ENCODE measurements around the gene GGT6.

Gene GGT6

DNA sequence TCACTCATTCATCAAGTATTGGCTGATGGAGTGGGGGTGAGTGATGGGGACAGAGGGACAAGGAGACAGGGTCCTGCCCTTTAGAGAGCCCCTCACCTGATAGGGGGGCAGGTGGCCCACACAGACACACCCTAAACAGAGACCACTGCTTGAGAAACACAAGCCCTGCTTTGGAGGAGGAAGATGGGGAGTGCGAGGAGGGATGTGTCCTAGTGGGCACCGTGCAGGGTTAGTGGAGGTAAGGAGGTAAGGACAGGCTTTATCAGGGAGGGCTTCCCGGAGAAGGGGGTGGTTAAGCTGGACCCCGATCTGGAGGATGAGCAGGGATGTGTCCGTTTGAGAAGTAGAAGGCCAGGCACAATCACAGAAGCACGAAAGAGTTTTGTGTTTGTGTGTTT, 15.8 kb upstream of the GGT6 start:
- no peak for DNase-seq (ENCODE audit: low read depth in 2 of 2)

DNA sequence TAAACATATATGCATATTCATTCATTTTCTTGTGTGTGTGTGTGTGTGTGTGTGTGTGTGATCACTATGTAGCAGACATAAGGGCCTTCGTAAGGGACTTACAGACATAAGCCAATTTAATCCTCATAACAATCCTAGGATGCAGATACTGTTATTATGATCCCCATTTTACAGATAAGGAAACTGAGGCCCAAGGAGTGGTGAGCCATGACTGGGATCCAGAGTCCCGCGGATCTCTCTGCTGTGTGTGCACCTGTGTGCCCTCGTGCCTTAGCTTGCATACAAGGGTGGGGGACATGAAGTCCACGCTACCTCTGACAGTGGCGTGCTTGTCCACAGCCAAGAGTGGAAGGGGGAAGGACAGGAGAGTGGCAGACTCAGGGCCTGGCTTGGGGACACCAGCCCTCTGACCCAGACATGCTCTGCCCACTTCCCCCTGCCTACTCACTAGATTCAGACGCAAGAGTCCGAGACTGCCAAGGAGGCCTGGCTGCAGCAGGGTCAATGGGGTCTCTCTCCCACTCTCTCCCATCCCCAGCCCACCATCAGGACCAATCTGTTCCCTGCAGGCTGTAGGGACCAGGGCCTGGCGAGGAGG, 14.2 kb upstream of the GGT6 start:
- DNase-seq (ENCODE audit: low read depth in 2 of 2) = no peak

DNA sequence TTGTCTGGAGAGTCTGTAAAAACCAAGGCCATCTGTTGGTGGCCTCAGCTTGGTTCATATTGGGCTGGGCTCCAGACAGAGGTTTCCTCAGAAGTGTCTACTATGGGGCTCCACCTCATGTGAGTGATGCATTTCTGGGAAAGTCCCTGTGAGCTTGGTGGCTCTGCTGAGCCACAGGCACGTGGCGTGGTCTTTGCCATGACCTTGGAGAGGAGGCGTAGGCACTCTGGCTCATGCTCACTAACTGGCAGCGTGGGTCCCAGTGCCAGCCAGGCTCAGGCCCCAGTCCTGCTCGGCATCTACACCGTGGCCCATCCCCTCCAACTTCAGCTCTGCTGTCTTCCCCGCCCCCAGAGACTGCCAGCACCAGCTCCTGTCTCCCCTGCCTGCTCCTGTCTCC, 13.3 kb upstream of the GGT6 start:
- peak; percentile 62 to 70 for DNase-seq (ENCODE audit: low read depth in 2 of 2)

DNA sequence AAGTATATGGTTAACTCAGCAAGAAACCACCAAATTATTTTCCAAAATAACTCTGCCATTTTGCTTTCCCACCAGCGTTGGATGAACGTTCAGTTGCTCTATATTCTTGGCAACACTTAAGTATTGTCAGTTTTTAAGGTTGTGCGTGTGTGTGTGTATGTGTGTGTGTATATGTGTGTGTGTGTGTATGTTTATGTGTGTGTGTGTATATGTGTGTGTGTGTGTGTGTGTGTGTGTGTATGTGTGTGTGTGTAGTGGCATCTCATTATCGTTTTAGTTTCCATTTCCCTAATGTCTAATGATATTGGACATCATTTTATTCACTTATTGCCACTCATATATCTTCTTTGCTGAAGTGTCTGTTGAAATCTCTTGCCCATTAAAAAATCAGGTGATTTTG, 12.7 kb upstream of the GGT6 start:
- DNase-seq (ENCODE audit: low read depth in 2 of 2) = no peak

DNA sequence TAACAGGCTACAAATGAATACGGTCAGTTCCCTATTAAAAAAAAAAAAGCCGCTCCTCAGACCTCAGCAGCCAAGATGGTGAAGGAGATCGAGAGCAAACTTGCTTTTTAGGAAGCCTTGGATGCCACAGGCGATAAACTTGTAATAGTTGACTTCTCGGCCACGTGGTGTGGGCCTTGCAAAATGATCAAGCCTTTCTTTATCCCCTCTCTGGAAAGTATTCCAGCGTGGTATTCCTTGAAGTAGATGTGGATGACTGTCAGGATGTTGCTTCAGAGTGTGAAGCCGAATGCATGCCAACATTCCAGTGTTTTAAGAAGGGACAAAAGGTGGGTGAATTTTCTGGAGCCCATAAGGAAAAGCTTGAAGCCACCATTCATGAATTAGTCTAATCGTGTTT, 11.8 kb upstream of the GGT6 start:
- no peak for DNase-seq (ENCODE audit: low read depth in 2 of 2)

DNA sequence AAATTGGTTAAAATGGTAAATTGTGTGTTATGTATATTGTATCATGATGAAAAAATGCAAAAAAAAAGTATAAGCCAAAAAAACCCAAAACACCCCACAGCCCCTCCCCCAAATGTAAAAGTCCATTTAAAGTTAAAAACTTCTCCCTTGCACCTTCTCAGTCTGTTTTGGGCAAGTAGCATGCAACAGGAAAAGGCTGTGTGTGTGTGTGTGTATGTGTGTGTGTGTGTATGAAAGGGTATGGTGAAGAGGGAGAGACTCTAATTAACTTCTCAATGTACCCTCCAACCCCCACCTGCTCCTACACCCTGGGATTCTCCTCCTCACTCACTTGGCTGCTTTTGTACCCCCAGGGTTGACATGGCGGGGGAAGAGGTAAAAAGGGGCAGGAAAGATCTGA, 9.2 kb upstream of the GGT6 start:
- no peak for DNase-seq (ENCODE audit: low read depth in 2 of 2)

DNA sequence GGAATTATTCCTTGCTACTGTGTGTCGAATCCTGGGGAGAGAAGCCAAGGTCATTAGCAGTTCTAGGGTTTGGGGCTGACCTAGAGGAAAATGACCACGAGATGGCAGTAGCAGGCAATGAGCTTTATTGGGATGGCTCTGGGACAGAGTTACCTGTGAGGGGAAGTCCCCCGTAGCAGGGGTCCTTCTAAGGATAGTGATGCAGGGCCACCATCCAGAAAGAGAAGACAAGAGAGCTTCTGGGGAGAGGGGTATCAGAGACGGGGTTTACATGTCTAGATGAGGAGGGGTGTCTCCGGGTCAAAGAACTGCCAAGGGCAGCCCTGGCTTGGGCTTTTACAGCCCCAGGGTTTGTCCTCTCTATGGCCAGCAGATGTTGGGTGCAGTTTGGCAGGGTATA, 6.4 kb upstream of the GGT6 start:
- peak in 1 of 2 donors; percentile 28 for DNase-seq (ENCODE audit: low read depth in 2 of 2)

DNA sequence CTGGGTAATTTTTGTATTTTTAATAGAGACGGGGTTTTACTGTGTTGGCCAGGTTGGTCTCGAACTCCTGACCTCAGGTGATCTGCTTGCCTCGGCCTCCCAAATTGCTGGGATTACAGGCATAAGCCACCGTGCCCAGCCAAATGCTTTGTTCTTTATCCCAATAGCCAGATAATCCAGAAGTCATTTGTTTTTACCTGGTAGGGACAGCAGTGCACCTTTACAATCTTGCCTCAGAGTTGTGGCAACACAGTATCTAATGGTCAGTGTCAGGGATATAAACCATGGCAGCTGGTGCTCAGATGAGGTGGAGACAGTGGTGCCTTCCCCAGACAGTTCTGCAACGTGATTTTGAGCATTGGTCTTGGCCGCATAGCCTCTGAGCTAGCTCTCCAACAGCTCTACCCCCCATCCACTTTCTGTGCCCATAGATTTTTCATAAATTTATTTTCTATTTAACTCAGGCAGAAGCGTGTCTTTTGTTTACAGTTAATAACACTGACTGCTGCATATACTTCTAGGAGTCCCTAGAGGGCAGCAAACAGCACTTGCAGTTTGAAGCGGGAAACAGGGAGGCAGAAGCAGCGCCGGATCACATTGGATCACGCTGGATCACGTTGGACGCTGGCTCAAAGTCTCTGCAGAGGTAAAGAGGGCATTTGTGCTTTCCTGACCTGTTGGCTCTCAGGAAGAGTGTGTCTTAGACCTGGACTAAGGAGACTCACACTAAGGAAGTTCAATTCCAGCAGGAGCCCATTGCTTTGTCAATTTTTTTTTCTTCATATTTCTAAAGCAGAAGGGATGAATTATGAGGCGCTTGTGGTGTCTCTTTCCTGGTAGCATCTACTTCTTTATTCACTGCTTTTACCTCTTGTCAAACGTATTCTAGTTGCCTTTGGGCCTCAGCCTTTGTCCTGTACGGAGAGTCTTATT, 5.1 kb upstream of the GGT6 start:
- peak in 1 of 2 donors; percentile 28 for DNase-seq (ENCODE audit: low read depth in 2 of 2)

DNA sequence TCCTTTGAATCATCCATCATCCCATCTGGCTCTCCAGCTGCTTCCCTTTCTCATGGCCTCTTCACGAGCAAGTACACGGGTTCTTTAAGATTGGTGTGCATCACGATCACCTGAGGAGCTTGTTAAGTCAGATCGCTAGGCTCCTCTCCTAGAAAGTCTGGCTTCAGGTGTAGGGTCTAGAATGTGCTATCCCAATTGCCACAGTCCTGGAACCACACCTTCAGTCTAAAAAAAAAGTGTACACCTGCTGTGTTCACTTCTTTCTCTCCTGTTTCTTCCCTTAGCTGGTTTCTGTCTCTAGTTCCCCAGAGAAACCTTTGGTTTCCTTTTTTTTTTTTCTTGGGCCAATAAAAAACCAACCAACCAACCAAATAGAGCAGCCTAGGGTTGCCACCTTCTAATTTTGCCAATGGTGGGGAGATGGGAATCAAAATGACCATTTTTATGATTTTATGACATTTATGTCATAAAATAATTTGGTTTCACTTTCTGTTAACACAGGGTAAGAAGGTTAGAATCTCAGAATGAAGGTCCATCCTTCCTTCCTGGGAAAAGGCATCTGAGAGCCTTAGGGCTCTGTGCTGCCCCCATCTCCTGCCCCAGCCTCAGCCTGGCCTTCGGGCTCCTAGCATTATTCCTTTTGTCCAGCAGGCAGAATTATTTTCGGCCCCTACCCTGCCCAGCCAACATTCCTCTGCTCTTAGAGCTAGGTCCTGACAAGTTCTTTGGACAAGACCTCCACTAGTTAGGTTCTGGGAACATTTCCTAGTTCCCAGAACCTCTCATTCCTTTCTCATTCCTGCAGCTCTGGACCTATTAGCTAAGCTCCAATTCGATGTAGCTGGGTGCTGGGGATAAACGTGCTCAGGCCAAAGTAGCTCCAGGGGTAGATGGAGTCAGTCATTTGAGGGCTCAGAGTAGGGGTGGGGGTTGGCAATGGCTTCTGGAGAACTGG, 1.9 kb upstream of the GGT6 start:
- no peak for DNase-seq (ENCODE audit: low read depth in 2 of 2)

DNA sequence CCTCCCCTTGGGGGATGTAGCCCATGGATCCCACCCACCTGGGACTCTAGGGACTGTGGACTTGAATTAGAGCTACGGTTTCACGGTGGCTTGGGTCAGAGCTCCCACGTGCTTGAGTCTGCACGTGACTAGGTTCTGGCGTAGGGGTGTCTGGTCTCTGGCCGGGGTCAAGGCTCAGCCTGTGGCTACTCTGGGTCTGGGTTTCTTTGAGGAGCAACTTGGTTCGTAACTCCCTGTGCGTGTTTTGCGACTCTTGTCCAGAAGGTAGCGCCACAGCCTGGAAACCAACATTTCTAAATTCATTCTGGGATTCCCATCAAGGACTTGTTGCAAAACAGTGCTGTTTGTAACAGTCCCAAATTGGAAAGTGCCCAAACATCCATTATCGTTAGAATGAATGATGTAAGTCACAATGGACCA, 470 bp upstream of the GGT6 start:
- DNase-seq (ENCODE audit: low read depth in 2 of 2) = no peak

DNA sequence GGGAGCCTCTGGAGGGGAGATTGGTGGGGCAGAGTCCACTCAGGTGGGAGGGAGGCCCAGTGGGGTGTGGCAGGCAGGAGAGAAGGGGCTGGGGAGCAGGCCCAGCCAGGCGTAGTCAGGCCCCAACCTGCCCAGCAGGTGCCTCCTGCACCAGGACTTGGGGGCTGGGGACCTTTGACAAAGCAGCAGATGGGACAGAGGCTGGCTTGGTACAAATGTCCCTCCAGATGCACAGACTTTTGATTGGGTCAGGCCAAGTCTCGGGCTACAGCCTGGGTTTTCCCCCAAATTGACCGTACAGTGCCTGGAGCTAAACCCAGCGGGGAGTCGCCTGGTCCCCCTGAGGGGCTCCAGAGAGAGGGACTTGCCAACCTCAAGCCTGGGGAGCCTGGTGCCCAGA, 411 bp downstream of the GGT6 start:
- DNase-seq (ENCODE audit: low read depth in 2 of 2) = no peak

DNA sequence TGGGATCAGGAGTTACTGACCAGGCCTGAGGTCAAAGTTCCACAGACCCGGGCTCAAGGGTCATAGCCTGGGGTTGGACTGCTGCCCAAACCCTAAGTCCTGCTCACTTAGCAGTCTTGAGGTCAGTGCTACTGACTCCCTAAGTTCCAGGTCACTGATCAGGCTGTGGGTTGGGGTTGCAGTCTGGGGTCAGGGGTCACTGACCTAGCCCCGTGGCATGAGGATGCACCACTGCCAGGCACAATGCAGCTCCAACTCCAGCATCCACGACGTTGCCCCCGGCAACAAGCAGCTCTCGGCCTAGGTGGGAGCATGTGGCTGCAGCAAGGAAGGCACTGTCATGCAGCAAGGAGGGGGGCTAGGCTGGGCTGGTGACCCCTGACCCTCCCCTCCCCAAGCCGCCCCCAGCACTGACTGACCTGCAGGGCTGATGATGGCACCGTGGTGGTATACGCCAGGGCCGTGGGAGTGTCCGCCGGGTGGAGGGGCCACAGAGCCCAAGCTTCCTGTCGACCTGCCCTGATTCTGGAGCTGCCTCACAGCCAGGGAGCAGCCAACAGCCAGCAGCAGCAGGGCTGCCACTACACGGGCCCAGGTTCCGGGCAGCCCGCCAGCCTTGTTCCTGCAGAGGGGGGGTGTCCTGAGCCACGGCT, 1.1 kb downstream of the GGT6 start:
- DNase-seq (ENCODE audit: low read depth in 2 of 2) = no peak

DNA sequence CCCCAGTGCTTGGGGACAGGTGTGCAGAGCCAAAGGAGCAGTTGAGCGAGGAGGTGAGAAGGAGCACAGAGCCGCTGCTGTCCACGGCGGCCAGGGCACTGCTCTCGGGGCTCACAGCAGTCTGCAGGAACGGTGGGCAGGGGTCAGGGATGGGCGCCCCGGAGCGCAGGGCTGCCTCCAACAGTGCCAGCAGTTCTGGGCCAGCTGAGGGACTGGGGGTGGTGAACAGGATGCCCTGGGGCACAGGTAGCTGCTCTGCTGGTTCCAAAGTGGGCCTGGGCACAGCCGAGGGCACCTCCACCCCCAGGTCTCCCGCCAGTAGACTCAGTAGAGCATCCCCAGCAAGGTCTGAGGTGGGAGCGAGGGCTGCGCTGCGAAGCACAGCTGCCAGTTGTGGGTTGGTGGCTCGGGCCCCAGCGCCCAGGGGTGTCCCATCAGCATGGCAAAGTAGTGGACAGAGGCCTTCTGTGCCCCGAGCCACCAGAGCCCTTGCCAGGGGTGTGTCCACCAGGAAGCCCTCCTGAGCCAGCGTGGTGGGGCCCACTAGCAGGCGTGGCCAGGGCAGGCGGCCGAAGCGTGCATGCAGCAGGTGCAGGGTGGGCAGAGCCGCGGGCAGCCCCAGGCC, 1.9 kb downstream of the GGT6 start:
- no peak for DNase-seq (ENCODE audit: low read depth in 2 of 2)

DNA sequence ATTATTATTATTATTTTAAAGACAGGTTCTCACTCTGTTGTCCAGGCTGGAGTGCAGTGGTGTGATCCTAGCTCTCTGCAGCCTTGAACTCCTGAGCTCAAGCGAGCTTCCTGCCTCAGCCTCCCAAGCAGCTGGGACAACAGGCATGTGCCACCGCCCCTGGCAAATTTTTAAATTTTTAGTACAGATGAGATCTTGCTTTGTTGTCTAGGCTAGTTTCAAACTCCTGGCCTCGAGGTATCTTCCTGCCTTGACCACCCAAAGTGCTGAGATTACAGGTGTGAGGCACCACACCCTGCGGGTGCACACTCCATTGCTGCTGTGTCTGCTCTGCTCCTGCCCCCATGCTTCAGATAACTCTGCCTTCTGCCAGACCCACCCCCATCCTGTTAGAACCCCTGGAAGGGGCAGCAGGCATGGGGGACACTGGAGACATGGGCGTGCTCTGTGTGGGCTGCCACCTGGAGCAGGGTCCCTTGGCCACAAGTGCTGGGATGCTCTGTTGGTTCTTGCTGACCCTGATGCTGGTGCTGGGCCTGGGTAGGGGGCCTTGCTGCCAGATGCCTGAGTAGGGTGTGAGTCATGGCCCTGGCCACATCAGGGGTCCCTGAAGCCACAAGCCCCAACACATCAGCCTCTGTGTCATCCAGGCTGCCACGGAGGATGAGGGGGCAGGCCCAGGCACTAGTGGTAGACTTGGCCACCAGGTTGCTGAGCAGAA, 2.6 kb downstream of the GGT6 start:
- no peak for DNase-seq (ENCODE audit: low read depth in 2 of 2)

DNA sequence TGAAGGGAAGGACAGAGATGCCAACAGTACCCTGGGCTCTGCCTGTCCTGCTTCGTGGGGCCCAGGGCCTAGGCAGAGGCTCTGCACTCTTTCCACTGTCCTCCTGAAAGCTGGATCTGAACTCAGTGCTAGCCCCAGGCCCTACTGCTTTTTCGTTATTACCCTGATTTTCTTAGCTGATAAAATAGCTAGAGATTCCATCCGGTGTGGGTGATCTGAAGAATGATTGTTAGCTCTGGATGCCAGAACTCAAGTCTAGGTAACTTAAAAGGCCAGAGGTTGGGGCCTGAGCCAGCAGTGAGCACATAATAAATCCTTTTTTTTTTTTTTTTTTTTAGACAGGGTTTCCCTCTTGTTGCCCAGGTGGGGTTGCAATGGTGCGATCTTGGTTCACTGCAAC, 3.4 kb downstream of the GGT6 start:
- DNase-seq (ENCODE audit: low read depth in 2 of 2) = no peak

DNA sequence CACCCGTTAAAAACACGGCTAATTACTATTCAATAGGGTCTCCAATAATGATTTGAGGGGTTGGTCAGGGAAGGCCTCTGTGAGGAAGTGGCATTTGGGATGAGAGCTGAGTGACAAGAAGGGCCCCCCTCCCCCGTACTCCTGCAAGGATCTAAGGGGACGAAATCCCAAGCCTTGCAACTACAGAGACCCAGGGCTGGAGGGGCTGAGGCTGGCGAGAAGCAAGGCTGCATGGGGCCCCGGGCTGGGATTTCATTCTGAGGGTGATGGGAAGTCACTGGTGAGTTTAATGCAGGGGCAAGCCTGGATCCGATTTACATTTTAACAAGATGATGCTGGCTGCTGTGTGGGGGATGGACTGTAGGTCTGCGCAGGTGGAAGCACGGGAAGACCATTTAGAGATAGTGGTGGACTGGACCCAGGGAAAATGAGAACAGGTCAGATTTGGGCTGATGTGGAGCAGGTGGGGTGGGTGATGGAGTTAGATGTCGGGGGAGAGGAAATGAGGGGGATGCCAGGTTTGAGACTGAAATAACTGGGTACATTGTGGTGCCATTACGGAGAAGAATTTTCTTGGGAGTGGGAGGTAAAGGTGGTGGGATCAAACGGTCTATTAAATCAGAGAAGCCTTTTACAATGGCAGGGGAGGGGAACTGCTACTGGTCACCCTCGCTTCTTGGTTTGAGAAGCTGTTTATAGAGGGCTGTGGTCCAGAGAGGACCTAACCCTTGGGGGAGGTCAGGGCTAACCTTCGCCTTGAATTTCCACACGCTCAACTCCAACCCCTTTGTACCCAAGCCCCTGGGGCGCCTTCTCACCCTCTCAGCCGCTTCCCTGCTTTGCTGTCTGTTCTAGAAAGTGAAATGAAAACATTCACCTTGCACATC, 4.3 kb downstream of the GGT6 start:
- no peak for DNase-seq (ENCODE audit: low read depth in 2 of 2)

DNA sequence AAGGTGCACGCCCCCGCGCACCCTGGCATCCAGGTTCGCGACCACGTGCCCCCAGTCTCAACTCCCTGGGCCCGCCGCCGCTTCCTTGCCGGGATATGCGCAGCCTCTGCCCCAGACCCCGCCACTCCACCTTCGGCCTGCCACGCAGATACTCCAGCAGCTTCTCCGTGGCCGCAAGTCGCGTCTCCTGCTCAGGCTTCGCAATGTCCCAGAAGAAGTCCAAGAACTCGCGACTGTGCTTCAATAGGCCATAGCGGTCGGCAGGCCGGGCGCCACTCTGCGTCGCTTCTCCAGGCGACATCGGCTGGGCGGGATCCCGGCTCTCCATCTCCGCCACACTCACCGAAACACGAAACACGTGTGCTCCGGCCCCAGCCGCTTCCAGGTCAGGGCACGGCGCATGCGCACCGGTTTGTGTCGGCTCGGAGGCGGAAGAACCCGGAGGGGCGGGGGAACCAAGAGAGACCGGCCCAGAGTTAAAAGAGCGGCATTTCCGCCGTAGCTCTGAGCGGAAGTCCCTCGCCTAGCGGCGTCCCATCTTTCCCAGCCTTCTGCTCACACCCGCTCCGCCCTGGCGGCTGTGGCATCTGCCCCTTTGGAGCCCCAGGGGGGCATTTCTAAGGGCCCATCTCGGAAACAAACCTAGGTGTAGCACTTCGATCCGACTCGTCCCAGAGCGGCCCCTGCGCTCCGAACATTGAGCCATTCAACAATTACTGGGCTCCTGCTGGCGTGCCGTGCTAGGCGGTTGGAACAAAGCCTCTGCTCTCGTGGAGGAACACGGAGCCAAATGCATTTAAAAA, 5.2 kb downstream of the GGT6 start, which contains the start of gene MYBBP1A:
Gene MYBBP1A, minus strand, starts transcription at position 388 of the 803 bp plus-strand sequence. Its CDS starts 60 bp downstream, at position 328.
- peak; percentile 96 to 97 for DNase-seq (ENCODE audit: low read depth in 2 of 2)

DNA sequence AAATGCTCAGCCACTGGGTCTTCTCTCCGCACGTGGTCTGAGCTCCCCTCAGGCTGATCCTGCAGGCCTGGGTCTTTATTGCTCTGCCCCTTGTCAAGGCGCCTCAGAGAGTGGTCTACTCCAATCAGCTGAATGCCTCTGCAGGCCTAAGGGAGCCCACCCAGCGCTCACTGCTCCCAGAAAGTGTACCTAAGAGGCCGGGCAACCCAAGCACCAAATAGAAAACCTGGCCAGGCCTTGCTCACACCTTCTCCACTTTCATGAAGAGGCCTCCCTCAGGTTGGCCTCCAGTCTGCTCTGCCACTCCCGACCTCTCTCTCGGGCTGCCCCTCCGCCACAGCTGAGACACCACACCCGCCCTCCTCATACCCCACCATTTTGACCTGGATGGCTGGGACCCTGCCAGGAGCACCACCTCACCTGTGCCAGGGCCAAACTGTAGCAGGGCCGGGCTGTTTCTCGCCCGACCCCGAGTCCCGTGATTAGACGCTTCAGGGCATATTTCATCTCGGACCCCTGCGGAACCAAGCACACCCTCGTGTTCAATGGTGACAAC, 5.9 kb downstream of the GGT6 start:
- DNase-seq (ENCODE audit: low read depth in 2 of 2) = no peak

Data from stimulated activated CD8-positive, alpha-beta memory T cell treated with anti-CD3 and anti-CD28 coated beads, Interleukin-15, amount 100 ng/mL, for 48 hours (primary cell).